Activated naive CD4-positive, alpha-beta T cell treated with anti-CD3 and anti-CD28 coated beads, Interleukin-2, amount 50 U/mL, for 72 hours (primary cell): ENCODE measurements around the gene PSMA7. TPM values are rescaled to one million over a fixed set of nuclear protein-coding genes. Genes with fewer than 3 reads are reported as not detected.

Source experiments
- ATAC-seq, 2 donors: fragments of 150-1000 bp; cut with Tn5 transposase; 2 replicates each; pipeline ENCODE4 v1.10.0; 2021; ENCODE audit warnings: mild to moderate bottlenecking in 2 of 2, moderate library complexity in 2 of 2
- DNase-seq, 2 donors: peaks; one replicate each; pipeline ENCODE4 v3.0.0; 2021 to 2022; ENCODE audit warnings: low spot score in 2 of 2
- H3K27ac Mint-ChIP-seq, 2 donors: one replicate each; pipeline ENCODE4 v1.8.0; 2022; ENCODE audit warnings: mild to moderate bottlenecking in 2 of 2, mixed read lengths in 2 of 2
- H3K36me3 Mint-ChIP-seq, 2 donors: one replicate each; pipeline ENCODE4 v1.8.0; 2022; ENCODE audit warnings: mixed read lengths in 2 of 2
- H3K9me3 Mint-ChIP-seq, 2 donors: one replicate each; pipeline ENCODE4 v1.8.0; 2022; ENCODE audit warnings: mixed read lengths in 2 of 2
- total RNA-seq, 2 donors: library from RNA; stranded (reverse); gene quantifications; one replicate each; pipeline ENCODE4 v1.2.3, GENCODE V29; 2022

Gene PSMA7
- total RNA-seq, 2 donors from 2014 or later = 253 to 333 TPM

GRCh38 chr20:62135573-62136266 is 7.5 kb downstream of the PSMA7 start:
- H3K36me3 Mint-ChIP-seq = peaks cover 22 to 26% of the 10 kb centered on the region in 2 donors
- DNase-seq = no peak
- no peaks in the 10 kb centered on the region for H3K9me3 Mint-ChIP-seq
- H3K27ac Mint-ChIP-seq = no peak overlapping the region
- no peak for ATAC-seq

GRCh38 chr20:62134735-62135231 is 8.4 kb downstream of the PSMA7 start:
- H3K9me3 Mint-ChIP-seq = no peaks in the 10 kb centered on the region
- ATAC-seq (no peak), DNase-seq (no peak)
- no peak overlapping the region for H3K27ac Mint-ChIP-seq
- peaks cover 20 to 25% of the 10 kb centered on the region in 2 donors for H3K36me3 Mint-ChIP-seq

DNA sequence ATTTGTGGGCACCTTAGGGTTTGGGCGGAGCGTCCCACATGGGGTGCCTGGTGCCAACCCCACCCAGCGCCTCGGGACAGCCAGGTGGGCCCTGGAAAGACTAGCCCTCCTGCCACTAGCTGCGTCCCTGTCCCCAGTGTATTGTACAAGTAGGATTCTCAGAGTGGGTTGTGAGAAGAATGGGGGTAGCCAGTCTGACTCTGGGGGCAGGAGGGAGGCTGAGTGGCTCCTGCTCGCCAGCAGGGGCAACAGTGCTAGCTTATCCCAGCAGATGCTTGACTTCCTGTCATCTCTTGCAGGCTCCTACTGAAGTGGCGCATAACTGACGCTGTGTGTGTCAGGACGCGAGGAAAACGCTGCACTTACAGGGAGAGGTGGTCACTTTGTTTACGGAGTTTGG is 9.3 kb downstream of the PSMA7 start:
- H3K9me3 Mint-ChIP-seq = no peaks in the 10 kb centered on the region
- H3K27ac Mint-ChIP-seq = no peak overlapping the region
- peaks cover 20 to 25% of the 10 kb centered on the region in 2 donors for H3K36me3 Mint-ChIP-seq
- DNase-seq (no peak), ATAC-seq (peak in 1 of 2 donors; percentile 15)

GRCh38 chr20:62133051-62133845 is 9.9 kb downstream of the PSMA7 start:
- no peak for DNase-seq
- Mint-ChIP-seq H3K27ac (peak overlapping the region in 1 of 2 donors; percentile 85), H3K36me3 (peaks cover 19 to 26% of the 10 kb centered on the region in 2 donors), H3K9me3 (no peaks in the 10 kb centered on the region)
- peak in 1 of 2 donors; percentile 4 for ATAC-seq

DNA sequence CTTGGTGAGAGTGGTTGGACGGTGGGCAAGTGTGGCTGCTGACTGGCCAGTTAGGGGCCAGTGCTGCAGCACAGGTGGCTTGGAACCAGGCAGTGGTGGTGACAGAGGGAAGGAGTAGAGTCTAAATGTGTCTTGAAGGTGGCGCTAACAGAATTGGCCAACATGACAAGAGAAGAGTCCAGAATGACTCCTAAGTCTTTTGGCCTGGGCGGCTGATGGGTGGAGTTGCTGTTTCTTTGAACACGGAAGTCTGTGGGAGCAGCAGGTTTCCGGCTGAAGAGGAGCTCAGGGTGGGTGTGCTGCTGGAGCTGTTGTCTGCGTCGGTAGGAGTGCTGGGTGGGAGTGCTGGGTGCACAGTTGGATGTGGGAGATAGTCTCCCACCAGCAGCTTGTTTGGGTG is 10.8 kb downstream of the PSMA7 start:
- Mint-ChIP-seq H3K27ac (peak overlapping the region in 1 of 2 donors; percentile 95), H3K36me3 (peaks cover 11 to 30% of the 10 kb centered on the region in 2 donors), H3K9me3 (no peaks in the 10 kb centered on the region)
- ATAC-seq (no peak), DNase-seq (no peak)

- ATAC-seq (no peak), DNase-seq (no peak)
- Mint-ChIP-seq H3K27ac (peak overlapping the region; percentile 52 to 95), H3K9me3 (no peaks in the 10 kb centered on the region), H3K36me3 (peaks cover 11 to 30% of the 10 kb centered on the region in 2 donors)
These were observed 11.5 kb downstream of the PSMA7 start for GRCh38 chr20:62131560-62132320.

DNA sequence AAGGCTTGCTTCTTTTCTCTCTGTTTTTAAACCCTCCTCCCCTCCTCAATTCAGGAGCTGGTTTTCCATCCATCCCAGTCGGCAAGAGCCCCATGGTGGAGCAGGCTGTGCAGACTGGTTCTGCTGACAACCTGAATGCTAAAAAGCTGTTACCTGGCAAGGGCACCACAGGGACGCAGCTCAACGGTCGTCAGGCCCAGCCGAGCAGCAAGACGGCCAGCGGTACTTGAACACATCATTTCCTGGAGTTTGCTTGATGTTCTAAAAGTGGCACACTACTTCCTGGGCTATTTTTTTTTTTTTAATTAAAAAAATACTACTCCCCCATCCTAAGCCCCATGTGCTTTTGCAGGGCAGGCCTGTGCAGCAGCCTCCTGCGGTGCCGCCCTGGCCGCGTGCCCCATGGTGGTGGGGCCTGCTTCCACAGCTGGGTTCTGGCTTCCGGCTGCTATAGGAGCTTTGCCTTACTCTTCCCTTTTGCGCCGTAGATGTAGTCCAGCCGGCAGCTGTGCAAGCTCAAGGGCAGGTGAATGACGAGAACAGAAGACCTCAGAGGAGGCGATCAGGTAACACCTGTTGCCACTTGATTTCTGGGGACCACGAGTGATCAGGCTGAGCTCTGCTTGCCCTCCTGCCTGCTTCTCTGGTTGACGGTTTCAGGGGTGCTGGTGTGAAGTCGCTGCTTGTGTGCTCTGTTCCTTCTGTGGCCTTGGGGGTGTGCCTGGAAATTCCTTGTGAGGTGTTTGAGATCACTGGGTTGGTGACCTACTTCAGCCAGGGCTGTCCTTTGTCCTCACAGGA is 13.3 kb downstream of the PSMA7 start:
- ATAC-seq (no peak), DNase-seq (no peak)
- peak overlapping the region in 1 of 2 donors; percentile 52 for H3K27ac Mint-ChIP-seq
- H3K9me3 Mint-ChIP-seq = no peaks in the 10 kb centered on the region
- H3K36me3 Mint-ChIP-seq = peaks cover 14 to 31% of the 10 kb centered on the region in 2 donors

DNA sequence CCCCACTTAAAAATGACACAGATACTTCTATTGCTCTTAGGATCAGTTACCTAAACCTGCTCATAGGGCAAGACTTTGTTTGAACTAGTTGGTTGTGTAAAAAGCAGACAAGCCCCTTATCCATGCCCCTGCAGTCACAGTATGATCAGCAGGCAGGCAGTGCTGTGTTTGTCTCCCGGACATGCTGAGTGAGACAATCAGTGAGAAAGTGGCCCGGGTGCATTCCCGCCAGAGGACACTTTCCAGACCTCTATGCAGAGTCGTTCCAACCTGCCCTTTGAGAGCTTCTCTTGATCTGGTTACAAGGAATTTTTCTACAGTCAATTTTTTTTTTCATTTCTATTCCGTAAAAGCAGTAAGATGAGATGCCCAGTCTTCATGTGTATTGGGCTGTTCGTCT is 14.7 kb downstream of the PSMA7 start:
- Mint-ChIP-seq H3K9me3 (no peaks in the 10 kb centered on the region), H3K27ac (peak overlapping the region in 1 of 2 donors; percentile 72), H3K36me3 (peaks cover 25 to 35% of the 10 kb centered on the region in 2 donors)
- ATAC-seq = no peak
- DNase-seq = no peak

- ATAC-seq = no peak
- H3K27ac Mint-ChIP-seq = peak overlapping the region in 1 of 2 donors; percentile 72
These were observed 15.4 kb downstream of the PSMA7 start for GRCh38 chr20:62127799-62128198.

DNA sequence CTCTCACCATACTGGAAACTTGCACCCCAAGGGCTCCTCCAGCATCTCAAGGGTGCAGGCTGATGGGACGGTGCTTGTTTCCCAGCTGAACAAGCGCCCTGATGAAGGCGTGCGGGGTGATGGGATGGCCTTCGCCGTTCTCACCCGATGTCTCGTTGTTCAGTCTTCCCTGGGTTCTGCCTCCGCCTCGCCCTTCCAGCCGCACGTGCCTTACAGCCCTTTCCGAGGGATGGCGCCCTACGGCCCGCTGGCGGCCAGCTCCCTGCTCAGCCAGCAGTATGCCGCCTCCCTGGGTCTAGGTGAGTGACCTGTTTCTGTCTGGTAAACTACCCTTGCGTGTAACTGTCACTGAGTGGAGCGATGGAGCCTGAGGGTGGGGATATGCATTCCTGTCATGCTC is 17.1 kb downstream of the PSMA7 start:
- H3K27ac Mint-ChIP-seq = no peak overlapping the region

More at GRCh38 chr20:62127799-62128198, 15.4 kb downstream of the PSMA7 start:
- Mint-ChIP-seq H3K36me3 (peaks cover 29 to 35% of the 10 kb centered on the region in 2 donors), H3K9me3 (no peaks in the 10 kb centered on the region)
- no peak for DNase-seq

DNA sequence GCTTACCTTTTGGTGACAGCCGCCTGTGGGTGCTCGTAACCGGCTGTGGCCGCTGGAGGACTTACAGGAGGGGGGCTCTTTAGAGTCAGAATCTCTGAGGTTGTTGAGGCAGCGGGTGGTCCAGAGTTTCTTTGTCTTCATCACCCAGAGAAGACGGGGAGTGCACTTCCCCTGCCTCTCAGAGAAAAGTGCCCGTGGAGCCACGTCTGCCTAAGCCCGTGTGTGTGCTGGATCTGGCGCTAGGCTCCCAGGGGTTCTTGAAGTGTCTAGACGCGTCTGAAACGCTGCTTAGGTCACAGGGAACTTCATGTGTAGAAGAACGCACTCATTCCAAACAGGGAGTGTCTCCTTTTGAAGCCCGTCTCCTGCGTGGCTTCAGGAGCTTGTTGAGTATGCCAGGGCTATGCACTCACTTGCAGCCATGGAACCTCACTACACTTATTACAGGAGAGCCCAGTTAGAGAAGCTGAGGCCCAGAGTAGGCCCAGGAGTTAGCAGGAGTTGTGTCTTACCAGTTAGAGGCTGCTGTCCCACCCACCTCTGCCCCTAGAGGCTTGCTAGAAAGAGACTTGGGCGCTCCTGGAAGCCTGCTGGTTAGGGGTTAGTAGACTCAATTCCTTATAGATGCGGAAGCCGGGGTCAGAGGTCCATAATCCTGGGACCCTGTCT is 19.6 kb downstream of the PSMA7 start:
- Mint-ChIP-seq H3K9me3 (no peaks in the 10 kb centered on the region), H3K36me3 (peaks cover 16 to 18% of the 10 kb centered on the region in 2 donors), H3K27ac (peak overlapping the region; percentile 65 to 88)
- no peak for ATAC-seq
- no peak for DNase-seq

More for the DNA sequence above, 17.1 kb downstream of the PSMA7 start:
- ATAC-seq (no peak), DNase-seq (no peak)
- H3K36me3 Mint-ChIP-seq = peaks cover 26 to 27% of the 10 kb centered on the region in 2 donors
- H3K9me3 Mint-ChIP-seq = no peaks in the 10 kb centered on the region

DNA sequence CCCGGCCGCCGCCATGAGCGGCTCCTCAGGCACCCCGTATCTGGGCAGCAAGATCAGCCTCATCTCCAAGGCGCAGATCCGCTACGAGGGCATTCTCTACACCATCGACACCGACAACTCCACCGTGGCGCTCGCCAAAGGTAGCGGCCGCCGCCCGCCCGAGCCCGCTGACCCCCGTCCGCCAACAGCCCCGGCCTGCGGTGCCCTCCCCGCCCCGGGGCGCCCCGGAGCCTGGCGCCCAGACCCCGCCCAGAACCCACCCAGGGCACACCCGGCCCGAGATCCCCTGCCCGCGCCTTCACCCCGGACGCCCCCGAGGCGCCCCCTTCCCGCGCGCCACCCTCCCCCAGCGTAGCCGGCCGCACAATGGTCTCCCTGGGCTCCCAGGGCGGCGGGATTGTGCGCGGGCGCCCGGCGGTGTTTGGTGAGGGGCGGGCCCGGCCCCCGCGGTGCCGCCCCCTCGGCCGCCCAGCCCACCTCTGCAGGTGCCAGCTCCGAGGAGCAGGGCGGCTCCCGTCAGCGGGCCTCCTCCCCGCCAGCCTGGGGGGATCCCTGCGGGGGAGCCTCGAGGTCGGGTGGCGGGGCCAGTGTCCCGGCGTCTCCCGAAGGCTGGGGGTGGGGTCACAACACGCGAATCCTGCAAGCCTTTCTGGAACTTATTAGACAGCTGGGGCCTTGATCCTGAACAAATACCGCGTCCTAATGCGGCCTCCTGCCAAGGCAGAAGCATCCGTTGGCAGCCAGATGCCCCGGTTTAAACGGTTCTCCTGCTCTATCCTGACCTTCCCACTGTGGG is 20.3 kb downstream of the PSMA7 start:
- DNase-seq (peak; percentile 39 to 68), ATAC-seq (peak in 1 of 2 donors; percentile 14)
- no peaks in the 10 kb centered on the region for H3K9me3 Mint-ChIP-seq

GRCh38 chr20:62121776-62122653 is 21.2 kb downstream of the PSMA7 start, which contains the start of gene LSM14B:
Gene LSM14B (plus strand): TSS chr20:62122475. CDS start chr20:62122667, 192 bp downstream.
- Mint-ChIP-seq H3K36me3 (peaks cover 11 to 18% of the 10 kb centered on the region in 2 donors), H3K27ac (peak within 1 kb of the TSS; percentile 88 to 89), H3K9me3 (no peaks in the 10 kb centered on the region)
- ATAC-seq = peak; percentile 85 to 89
- DNase-seq = peak; percentile 95 to 99

More for the DNA sequence above, 20.3 kb downstream of the PSMA7 start:
- Mint-ChIP-seq H3K36me3 (peaks cover 11 to 18% of the 10 kb centered on the region in 2 donors), H3K27ac (peak overlapping the region; percentile 65 to 88)
